H1 (cell line): ENCODE measurements around the gene PROM2. TPM values are rescaled to one million over a fixed set of nuclear protein-coding genes. Genes with fewer than 3 reads are reported as not detected.

Experiments
- CTCF ChIA-PET: fragments of 300-600 bp; sonication (Branson Sonifier 250); formaldehyde crosslinking; loops from one replicate; lab custom pipeline; 2021; ENCODE audit not compliant: partially characterized antibody; lab: Charles Lee
- POLR2A ChIA-PET: fragments of 300-600 bp; sonication (Branson Sonifier 250); formaldehyde crosslinking; loops from one replicate; lab custom pipeline; 2021; ENCODE audit warnings: inconsistent platforms; ENCODE audit not compliant: partially characterized antibody; lab: Charles Lee
- DNase-seq, 2 experiments: peaks; one replicate each; pipeline versions ENCODE4 v3.0.0 to v3.0.0-alpha.2; 2010 to 2022; ENCODE audit warnings: low spot score in 2 of 2, low read depth in 1 of 2, mixed read lengths in 1 of 2
- FAIRE-seq: peaks from 2 replicates; lab custom pipeline; 2011; peaks lifted over from hg19 to GRCh38; lab: Jason Lieb, UNC
- H2AFZ ChIP-seq: 2 replicates; pipeline ENCODE4 v1.8.1; 2012; ENCODE audit warnings: low read length, inconsistent platforms
- H2AK5ac ChIP-seq: 2 replicates; pipeline ENCODE4 v1.6.1; 2013; ENCODE audit warnings: low read depth, low read length
- H2BK120ac ChIP-seq: replicated peaks from 2 replicates; pipeline ENCODE3; 2013; ENCODE audit warnings: low read depth, low read length, inconsistent platforms
- H2BK12ac ChIP-seq: 2 replicates; pipeline ENCODE4 v1.6.1; 2013; ENCODE audit warnings: low read depth, low read length
- H2BK15ac ChIP-seq: 2 replicates; pipeline ENCODE4 v1.6.1; 2013; ENCODE audit warnings: low read length
- H2BK20ac ChIP-seq: 2 replicates; pipeline ENCODE4 v1.6.1; 2013; ENCODE audit warnings: low read length
- H2BK5ac ChIP-seq: 2 replicates; pipeline ENCODE4 v1.6.1; 2013; ENCODE audit warnings: low read depth, low read length
- H3K14ac ChIP-seq: 2 replicates; pipeline ENCODE4 v1.6.1; 2013; ENCODE audit warnings: inconsistent platforms; ENCODE audit not compliant: insufficient read length
- H3K18ac ChIP-seq: 2 replicates; pipeline ENCODE4 v1.6.1; 2013; ENCODE audit warnings: low read length; ENCODE audit errors: extremely low read depth
- H3K23ac ChIP-seq: 2 replicates; pipeline ENCODE4 v1.6.1; 2013; ENCODE audit warnings: inconsistent platforms; ENCODE audit not compliant: insufficient read length
- H3K23me2 ChIP-seq: 2 replicates; pipeline ENCODE4 v1.6.1; 2013; ENCODE audit warnings: low read depth, low read length
- H3K27ac ChIP-seq: 2 replicates; pipeline ENCODE4 v1.6.1; 2011; ENCODE audit warnings: low read depth, low read length, inconsistent platforms
- H3K27me3 ChIP-seq, 4 experiments: replicated peaks in 1 of 4; 1 replicate in 1 of 4; 2 replicates in 3 of 4; pipeline versions ENCODE4 v1.6.1 to v1.8.1; 2011 to 2013; ENCODE audit warnings: low read length in 3 of 4, mild to moderate bottlenecking in 3 of 4, inconsistent platforms in 2 of 4, mixed read lengths in 2 of 4, moderate library complexity in 1 of 4; ENCODE audit not compliant: control insufficient read depth in 3 of 4, insufficient read depth in 3 of 4; ENCODE audit errors: extremely low read depth in 1 of 4
- H3K36me3 ChIP-seq, 4 experiments: 2 replicates each; pipeline versions ENCODE4 v1.6.1 to v1.8.1; 2011 to 2013; ENCODE audit warnings: mild to moderate bottlenecking in 4 of 4, low read length in 3 of 4, moderate library complexity in 2 of 4, control low read depth in 1 of 4, inconsistent platforms in 1 of 4; ENCODE audit not compliant: insufficient read depth in 4 of 4, control insufficient read depth in 2 of 4
- H3K4ac ChIP-seq: replicated peaks from 2 replicates; pipeline ENCODE3; 2013; ENCODE audit warnings: low read length, low read depth, mixed read lengths, inconsistent platforms; ENCODE audit not compliant: insufficient read length
- H3K4me1 ChIP-seq, 4 experiments: replicated peaks in 1 of 4; 1 replicate in 1 of 4; 2 replicates in 3 of 4; pipeline versions ENCODE4 v1.6.1 to v1.8.1; 2011 to 2013; ENCODE audit warnings: low read length in 3 of 4, inconsistent platforms in 2 of 4, mixed read lengths in 1 of 4; ENCODE audit not compliant: insufficient read depth in 4 of 4, control insufficient read depth in 3 of 4
- H3K4me2 ChIP-seq, 2 experiments: 2 replicates each; pipeline versions ENCODE4 v1.6.1 to v1.8.1; 2011 to 2013; ENCODE audit warnings: low read depth in 2 of 2, low read length in 2 of 2, control low read depth in 1 of 2, inconsistent platforms in 1 of 2, mild to moderate bottlenecking in 1 of 2; ENCODE audit not compliant: insufficient read depth in 1 of 2
- H3K4me3 ChIP-seq, 4 experiments: fragments of 200-600, 300-600 bp in 1 of 4; sonication (generic), shearing (Covaris generic), sonication (Bioruptor Twin) in 1 of 4; 2 replicates each; pipeline versions ENCODE4 v1.5.1 to v1.8.1; 2011 to 2016; ENCODE audit warnings: low read length in 4 of 4, low read depth in 3 of 4, control low read depth in 2 of 4, inconsistent platforms in 2 of 4, mild to moderate bottlenecking in 2 of 4, mixed read lengths in 1 of 4, moderate library complexity in 1 of 4; ENCODE audit not compliant: insufficient read depth in 2 of 4; ENCODE audit errors: extremely low read depth in 1 of 4
- H3K56ac ChIP-seq: replicated peaks from 2 replicates; pipeline ENCODE3; 2013; ENCODE audit warnings: low read depth, mild to moderate bottlenecking, mixed read lengths, low read length, inconsistent platforms; ENCODE audit not compliant: insufficient read length
- H3K79me1 ChIP-seq: 2 replicates; pipeline ENCODE4 v1.6.1; 2013; ENCODE audit warnings: low read depth, low read length, control low read depth
- H3K79me2 ChIP-seq, 2 experiments: 2 replicates each; pipeline versions ENCODE4 v1.6.1 to v1.8.1; 2012 to 2013; ENCODE audit warnings: low read length in 2 of 2, mild to moderate bottlenecking in 2 of 2, inconsistent platforms in 1 of 2; ENCODE audit not compliant: insufficient read depth in 2 of 2, control insufficient read depth in 1 of 2
- H3K9ac ChIP-seq, 4 experiments: replicated peaks in 1 of 4; 1 replicate in 1 of 4; 2 replicates in 3 of 4; pipeline versions ENCODE4 v1.6.1 to v1.8.1; 2011 to 2013; ENCODE audit warnings: low read depth in 3 of 4, low read length in 3 of 4, control low read depth in 2 of 4, mild to moderate bottlenecking in 2 of 4, moderate library complexity in 2 of 4, inconsistent platforms in 1 of 4; ENCODE audit errors: extremely low read depth in 1 of 4
- H3K9me3 ChIP-seq, 2 experiments: 2 replicates each; pipeline versions ENCODE4 v1.6.1 to v1.8.1; 2012 to 2013; ENCODE audit warnings: mild to moderate bottlenecking in 2 of 2, moderate library complexity in 2 of 2, control low read depth in 1 of 2, inconsistent platforms in 1 of 2, low read depth in 1 of 2, low read length in 1 of 2, mixed read lengths in 1 of 2; ENCODE audit not compliant: insufficient read depth in 2 of 2
- H4K20me1 ChIP-seq, 2 experiments: replicated peaks in 1 of 2; 2 replicates each; pipeline versions ENCODE3 to v1.8.1; 2011 to 2013; ENCODE audit warnings: inconsistent platforms in 2 of 2, low read length in 2 of 2, mild to moderate bottlenecking in 1 of 2; ENCODE audit not compliant: insufficient read depth in 2 of 2, control insufficient read depth in 1 of 2
- H4K5ac ChIP-seq: 2 replicates; pipeline ENCODE4 v1.6.1; 2013; ENCODE audit warnings: low read length, low read depth, mixed read lengths, inconsistent platforms; ENCODE audit not compliant: insufficient read length
- H4K8ac ChIP-seq: 2 replicates; pipeline ENCODE4 v1.8.0; 2013; ENCODE audit warnings: mild to moderate bottlenecking, moderate library complexity, low read length, inconsistent platforms; ENCODE audit not compliant: insufficient read depth; ENCODE audit errors: extremely low read depth
- H4K91ac ChIP-seq: replicated peaks from 2 replicates; pipeline ENCODE3; 2013; ENCODE audit warnings: low read length, mixed read lengths, inconsistent platforms; ENCODE audit not compliant: insufficient read length
- BRCA1 ChIP-seq: IDR thresholded peaks from 2 replicates; pipeline ENCODE4 v1.6.1; 2012; ENCODE audit warnings: low read depth, low read length, improper control_type of control experiment
- CBX8 ChIP-seq: fragments of 300-800, 300-1000 bp; sonication (generic); IDR thresholded peaks from 2 replicates; pipeline ENCODE4 v1.7.1; 2016; ENCODE audit warnings: low read depth, low read length, borderline replicate concordance
- CREB1 ChIP-seq: IDR thresholded peaks from 2 replicates; pipeline ENCODE4 v1.6.1; 2012; ENCODE audit warnings: inconsistent platforms
- EZH2 ChIP-seq: fragments of 200-600 bp; sonication (generic); IDR thresholded peaks from 2 replicates; pipeline ENCODE4 v1.7.1; 2012; ENCODE audit warnings: low read depth, mild to moderate bottlenecking, moderate library complexity, low read length, inconsistent platforms; ENCODE audit not compliant: severe bottlenecking
- POLR2AphosphoS5 ChIP-seq: IDR thresholded peaks from 2 replicates; pipeline ENCODE4 v1.6.1; 2011; ENCODE audit warnings: low read depth, low read length
- TCF12 ChIP-seq: IDR thresholded peaks from 2 replicates; pipeline ENCODE4 v1.6.1; 2011; ENCODE audit warnings: low read depth, mild to moderate bottlenecking, low read length
- TEAD4 ChIP-seq: IDR thresholded peaks from 2 replicates; pipeline ENCODE4 v1.6.1; 2012; ENCODE audit warnings: low read depth, low read length, inconsistent platforms, mixed read lengths
- WGBS, 2 experiments: shearing (Covaris generic) in 1 of 2; methylation state at CpG; one replicate each; pipeline versions ENCODE4 v1.1.6 to v1.1.7; 2013 to 2015; ENCODE audit warnings: low lambda C conversion rate in 2 of 2, mixed read lengths in 2 of 2, inconsistent platforms in 1 of 2, low coverage in 1 of 2, missing lambda C conversion rate in 1 of 2; ENCODE audit not compliant: insufficient replicate concordance in 2 of 2, insufficient coverage in 1 of 2, insufficient read length in 1 of 2; ENCODE audit errors: extremely low coverage in 1 of 2, missing lambda C conversion rate in 1 of 2; 5-methylcytosine and 5-hydroxymethylcytosine counted together
- polyA plus RNA-seq, 7 experiments: library from polyadenylated mRNA; depleted of rRNA in 3 of 7; stranded (reverse) in 5 of 7; unstranded in 2 of 7; fragments of >200 nt in 5 of 7; fragments of 200-250 nt in 2 of 7; gene quantifications; 1 replicate in 5 of 7; 2 replicates in 1 of 7; 4 replicates in 1 of 7; pipeline versions ENCODE4 v1.2.1 to v1.2.3, GENCODE V29; 2011 to 2013; ENCODE audit warnings: missing spikeins in 2 of 7, mixed read lengths in 2 of 7
- total RNA-seq: library from RNA; stranded (reverse); fragmentation: NEBNext Ultra II Directional; extraction: Animal tissue kit (Norgen Biotek cat#: 25700); gene quantifications from 2 replicates; pipeline ENCODE4 v1.2.1, GENCODE V29; 2021
- TF ChIP-seq, protein P1 (sequence below): IDR thresholded peaks from 2 replicates; pipeline ENCODE4 v1.6.1; 2012; ENCODE audit warnings: inconsistent platforms

PROM2 gene
- total and polyA plus RNA-seq, 2 of the 8 experiments (the other 6 are each of a cell fraction or from before 2014, with no cell fraction given) = 1.6 to 3.8 TPM

DNA sequence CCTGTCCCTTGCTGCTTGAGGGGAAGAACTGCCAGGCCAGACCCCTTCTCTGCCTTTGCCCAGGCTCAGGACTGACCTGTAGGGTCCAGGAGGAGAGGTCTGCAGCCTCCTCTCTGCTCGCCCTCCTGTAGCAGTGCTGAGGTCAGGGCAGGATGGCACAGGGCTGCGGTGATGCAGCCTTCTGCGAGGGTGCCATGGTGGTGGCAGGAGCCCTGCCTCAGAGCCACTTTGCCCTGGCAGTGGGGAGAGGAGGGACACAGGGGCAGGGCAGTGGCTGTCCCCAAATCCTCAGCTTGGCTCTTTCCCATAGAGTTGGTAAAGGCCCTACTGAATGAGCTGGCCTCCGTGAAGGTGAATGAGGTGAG lies 884 bp downstream of the PROM2 start:
- Histone ChIP-seq H2BK5ac (peak overlapping the region; percentile 71; the same call in 1 of the 2 replicates), H2BK20ac (0 out of 2 replicates have a peak overlapping the region, but pooled peaks have one; percentile 61), H3K9ac (no peak overlapping the region), H2AK5ac (no peak overlapping the region), H3K4me2 (no peak overlapping the region), H3K18ac (no peak overlapping the region; the same call in none of the 2 replicates), H3K23me2 (no peaks in the 10 kb centered on the region), H4K20me1 (no peaks in the 10 kb centered on the region), H3K14ac (no peak overlapping the region), H4K8ac (no peak overlapping the region), H3K79me1 (no peaks in the 10 kb centered on the region), H3K4me3 (no peak overlapping the region), H3K56ac (no peak overlapping the region), H2BK12ac (no peak overlapping the region), H3K36me3 (no peaks in the 10 kb centered on the region), H3K79me2 (no peaks in the 10 kb centered on the region), H4K91ac (peak overlapping the region; percentile 31), H3K27ac (no peak overlapping the region), H2AFZ (no peak overlapping the region), H3K27me3 (no peaks in the 10 kb centered on the region), H2BK120ac (peak overlapping the region; percentile 65), H4K5ac (no peak overlapping the region), H3K4me1 (peaks cover 0 to 33% (median 2%) of the 10 kb centered on the region in 4 experiments; a peak in 3 of 7 replicates), H3K4ac (no peak overlapping the region), H3K9me3 (peaks cover 58 to 95% of the 10 kb centered on the region in 2 experiments), H2BK15ac (no peak overlapping the region), H3K23ac (no peak overlapping the region)
- WGBS, 2 experiments = 73% methylated on average over 4 of the region's 4 CpGs; no CpG with 5 or more reads in 1 of the 2 experiments
- no peak for DNase-seq
- no peak for FAIRE-seq
- no peak for TF ChIP-seq CREB1
- TF ChIP-seq TCF12 = no peak
- TF ChIP-seq BRCA1 = no peak
- TF ChIP-seq, protein P1, sequence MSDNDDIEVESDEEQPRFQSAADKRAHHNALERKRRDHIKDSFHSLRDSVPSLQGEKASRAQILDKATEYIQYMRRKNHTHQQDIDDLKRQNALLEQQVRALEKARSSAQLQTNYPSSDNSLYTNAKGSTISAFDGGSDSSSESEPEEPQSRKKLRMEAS = no peak
- no peak for TF ChIP-seq POLR2AphosphoS5
- TF ChIP-seq CBX8 = no peak
- no peak for TF ChIP-seq EZH2
- no peak for TF ChIP-seq TEAD4
- ChIA-PET POLR2A (no interaction called here), CTCF (no interaction called here)
